Stimulated activated CD8-positive, alpha-beta memory T cell treated with anti-CD3 and anti-CD28 coated beads, Interleukin-4, amount 100 ng/mL, for 1 hour (primary cell): ENCODE results near the gene LHFPL2.
"Not testable (repeated sequence)": the region's sequence is repeated elsewhere in the genome, so short reads cannot be mapped to it uniquely, and the experiment has no call there.

ENCODE experiments used
- DNase-seq, 2 donors: peaks; one replicate each; pipeline ENCODE4 v3.0.0-alpha.2; 2020; ENCODE audit warnings: low read depth in 2 of 2, low spot score in 1 of 2

Gene LHFPL2

DNA sequence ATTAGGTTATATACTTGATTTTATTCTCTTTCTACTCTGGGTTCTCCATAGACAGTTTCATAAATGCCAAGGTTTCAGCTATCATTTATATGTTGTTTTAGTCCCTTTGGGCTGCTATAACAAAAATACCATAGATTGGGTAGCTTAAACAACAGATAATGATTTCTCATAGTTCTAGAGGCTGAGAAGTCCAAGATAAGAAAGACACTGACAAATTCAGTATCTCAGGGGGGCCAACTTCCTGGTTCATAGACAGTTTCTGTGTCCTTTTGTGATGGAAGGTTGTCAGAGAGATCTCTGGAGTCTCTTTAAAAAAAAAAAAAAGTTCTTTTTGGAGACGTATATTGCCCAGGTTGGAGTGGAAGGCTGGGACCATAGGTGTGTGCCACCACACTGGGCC, 174.8 kb downstream of the LHFPL2 start:
- no peak for DNase-seq

DNA sequence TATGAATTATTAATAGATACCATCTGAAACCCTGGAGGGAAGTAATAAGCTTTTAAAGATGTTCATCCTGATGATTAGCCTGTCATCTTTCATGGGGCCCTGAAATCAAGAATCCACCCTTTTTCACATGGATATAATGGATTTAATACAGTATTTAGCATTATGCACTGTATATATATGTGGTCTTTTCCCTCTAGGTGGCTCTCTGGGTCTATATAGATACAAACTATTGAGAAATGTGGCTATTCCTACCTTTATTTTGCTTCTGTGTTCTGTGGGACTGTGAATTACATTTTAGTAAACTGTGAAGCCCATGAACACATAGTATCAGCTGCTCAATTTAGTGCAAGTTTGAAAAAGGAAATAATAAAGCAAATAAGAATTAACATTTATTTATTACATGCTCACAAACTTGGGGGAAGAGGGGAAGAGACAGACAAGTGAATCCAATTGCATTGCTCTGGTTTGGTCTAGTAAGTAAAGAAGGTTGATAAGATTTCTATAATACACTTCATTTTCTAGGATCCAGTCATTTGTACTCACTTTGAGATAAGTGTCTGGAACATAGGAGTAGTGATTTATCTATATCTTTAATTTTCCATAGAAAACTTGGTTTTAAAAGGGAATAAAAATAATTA, 176.0 kb downstream of the LHFPL2 start:
- no peak for DNase-seq

DNA sequence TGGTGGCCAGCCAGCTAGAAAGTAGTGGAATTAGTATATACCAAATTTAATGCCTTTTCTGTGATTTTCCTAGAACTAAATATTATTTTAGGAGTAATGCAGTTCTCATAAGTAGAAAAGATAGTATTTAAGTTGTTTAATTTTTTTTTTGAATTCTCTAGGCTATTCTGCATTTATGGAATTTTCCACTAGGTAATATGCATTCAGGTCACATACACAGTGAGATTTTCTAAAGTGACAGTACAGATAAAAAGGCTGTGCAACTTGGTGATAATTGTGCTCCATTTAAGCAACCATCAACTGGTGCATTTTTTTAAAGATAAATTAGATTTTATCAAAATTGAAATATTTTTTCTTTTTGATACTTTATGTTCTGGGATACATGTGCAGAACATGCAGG, 176.7 kb downstream of the LHFPL2 start:
- no peak for DNase-seq

DNA sequence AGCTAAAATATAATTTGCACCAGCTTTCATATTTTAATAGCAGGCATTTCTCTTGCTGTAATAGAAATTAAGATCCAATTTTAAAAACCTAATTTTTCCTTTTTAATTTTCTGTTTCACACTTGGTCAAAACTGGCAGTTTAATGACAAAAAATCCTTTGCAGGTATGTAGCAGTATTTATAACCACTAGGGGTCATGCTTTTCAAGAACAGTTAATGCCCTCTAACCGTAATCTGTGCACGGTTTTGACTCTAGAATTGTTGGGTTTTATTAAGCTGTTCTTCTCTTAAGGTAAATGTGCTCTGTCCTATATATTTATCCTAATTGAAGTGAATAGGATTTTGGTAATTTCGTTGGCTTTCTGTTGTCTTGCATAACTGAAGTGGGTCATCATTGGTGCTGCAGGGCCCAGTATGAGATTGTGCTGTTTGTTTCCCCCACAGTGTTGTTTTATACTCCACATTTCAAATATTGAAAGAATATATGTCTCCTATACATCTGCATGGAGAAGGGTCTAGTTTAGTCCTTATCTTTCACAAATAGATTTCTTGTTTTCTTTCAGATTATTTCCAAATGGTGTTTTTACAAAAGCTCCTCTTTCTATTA, 180.7 kb downstream of the LHFPL2 start:
- no peak for DNase-seq

DNA sequence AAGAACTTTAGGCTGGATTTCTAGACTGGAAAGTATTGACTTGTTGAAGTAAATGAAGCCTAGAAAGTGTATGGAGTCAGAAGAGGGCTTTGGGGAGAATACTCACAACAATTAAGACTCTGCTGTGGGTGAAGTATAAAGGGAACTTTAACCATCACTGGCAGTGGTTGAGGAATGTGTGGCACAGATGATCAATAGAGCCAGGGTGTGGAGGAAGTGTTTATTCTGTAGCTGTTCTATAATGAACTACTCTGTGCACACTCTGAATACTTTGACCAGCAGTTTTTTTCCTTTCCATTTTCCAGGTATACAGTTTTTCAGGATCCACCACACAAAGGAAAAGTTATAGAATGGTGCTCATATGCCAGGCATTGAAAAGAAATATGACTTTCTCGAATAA, 181.4 kb downstream of the LHFPL2 start:
- DNase-seq, result no peak

DNA sequence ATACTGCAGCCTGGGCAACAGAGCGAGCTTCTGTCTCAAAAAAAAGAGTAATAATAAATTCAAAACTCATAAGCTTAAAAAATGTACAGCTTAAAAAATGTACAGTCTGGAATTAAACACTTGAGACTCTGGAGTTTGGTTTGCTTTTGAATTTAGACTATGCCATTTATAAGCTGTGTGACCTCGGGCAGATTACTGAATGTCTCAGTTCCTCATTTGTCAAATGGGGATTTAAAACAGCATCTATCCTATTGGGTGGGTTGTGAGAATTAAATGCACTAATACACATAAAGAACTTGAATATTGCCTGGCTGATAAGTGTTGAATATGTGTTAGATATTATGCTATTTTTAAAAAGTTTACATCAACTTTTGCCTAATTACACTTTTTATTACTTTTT, 189.7 kb downstream of the LHFPL2 start:
- DNase-seq, result no peak

DNA sequence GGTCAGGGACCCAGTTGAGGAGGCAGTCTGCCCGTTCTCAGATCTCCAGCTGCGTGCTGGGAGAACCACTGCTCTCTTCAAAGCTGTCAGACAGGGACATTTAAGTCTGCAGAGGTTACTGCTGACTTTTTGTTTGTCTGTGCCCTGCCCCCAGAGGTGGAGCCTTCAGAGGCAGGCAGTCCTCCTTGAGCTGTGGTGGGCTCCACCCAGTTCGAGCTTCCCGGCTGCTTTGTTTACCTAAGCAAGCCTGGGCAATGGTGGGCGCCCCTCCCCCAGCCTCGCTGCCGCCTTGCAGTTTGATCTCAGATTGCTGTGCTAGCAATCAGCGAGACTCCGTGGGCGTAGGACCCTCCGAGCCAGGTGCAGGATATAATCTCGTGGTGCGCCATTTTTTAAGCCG, 191.1 kb downstream of the LHFPL2 start:
- not testable (repeated sequence) for DNase-seq

DNA sequence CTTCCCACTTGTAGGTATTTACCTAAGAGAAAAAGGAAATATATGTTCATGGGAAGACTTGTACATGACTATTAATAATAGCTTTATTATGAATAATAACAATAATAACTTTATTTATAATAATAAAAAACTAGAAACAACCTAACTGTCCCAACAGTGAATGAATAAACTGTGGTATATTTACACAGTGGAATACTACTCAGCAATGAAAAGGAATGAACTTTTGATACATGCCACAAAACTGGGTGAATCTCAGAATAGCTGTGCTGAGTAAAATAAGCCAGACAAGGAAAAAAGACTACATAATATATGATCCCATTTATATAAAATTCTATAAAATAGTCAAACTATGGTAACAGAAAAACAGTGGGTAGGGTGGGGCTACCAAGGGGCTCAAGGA, 199.5 kb downstream of the LHFPL2 start:
- DNase-seq, result no peak

DNA sequence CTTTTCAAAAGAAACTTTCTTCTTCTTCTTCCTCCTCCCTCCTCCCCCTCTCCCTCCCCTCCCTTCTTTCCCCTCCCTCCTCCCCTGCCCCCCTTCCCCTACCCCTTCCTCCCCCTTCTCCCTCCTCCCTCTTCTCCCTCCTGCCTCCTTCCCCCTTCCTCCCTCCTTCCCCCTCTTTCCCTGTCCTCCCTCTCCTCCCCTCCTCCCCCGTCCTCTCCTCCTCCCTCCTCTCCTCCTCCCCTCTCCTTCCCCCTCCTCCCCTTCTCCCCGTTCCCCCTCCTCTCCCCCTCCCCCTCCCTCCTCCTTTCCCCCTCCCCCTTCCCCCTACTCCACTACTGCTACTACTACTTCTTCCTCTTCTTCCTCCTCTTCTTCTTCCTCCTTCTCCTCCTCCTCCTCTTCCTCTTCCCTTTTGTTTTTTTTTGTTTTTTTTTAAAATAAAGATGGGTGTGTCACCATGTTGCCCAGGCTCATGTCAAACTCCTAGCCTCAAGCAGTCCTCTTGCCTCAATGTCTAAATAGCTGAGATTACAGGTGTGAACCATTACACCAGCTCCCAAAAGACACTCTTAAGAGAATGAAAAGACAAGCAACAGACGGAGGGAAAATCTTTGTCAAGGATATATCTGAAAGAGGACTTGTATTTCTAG, 200.7 kb downstream of the LHFPL2 start:
- DNase-seq, result no peak
